ENCODE results near the gene CA9. TPM values are rescaled to one million over a fixed set of nuclear protein-coding genes. Genes with fewer than 3 reads are reported as not detected.

The CA9 gene
- total RNA-seq, 1 experiment from 2014 or later = 8.5 TPM

DNA sequence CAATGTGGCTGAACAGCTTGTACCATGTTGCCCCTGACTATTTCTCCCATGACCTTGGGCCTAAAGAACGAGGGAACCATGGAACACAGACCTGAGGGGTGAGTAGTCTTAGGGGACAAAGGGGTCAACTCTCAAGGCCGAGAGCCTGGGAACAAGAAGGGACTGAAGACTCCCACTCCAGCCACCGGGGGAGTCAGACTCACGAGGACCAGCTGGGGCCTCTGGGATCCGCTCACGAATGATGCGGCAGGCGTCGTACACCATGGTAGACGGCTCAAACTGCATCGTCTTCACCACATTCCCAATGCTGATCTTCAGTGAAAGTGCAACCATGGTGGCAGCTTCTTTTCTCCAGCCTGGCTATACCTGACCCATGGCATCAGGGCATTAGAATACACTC is 51.6 kb downstream of the CA9 start:
- ChIA-PET POLR2A (no interaction called here), CTCF (interaction anchor here (2.0 kb wide), 1 partner anchor 29 kb away, joined by 5 read pairs; no protein-coding TSS in a partner anchor), RAD21 (ENCODE audit: low non-redundant PET in 1 of 2, low total read pairs in 2 of 2, uncharacterized antibody in 2 of 2, unreplicated experiment in 2 of 2) (no interaction called here)
- no peak for ATAC-seq
- no peaks in the 10 kb centered on the region for H3K27me3 ChIP-seq (ENCODE audit: insufficient read depth, low read length)
- no peak for DNase-seq (ENCODE audit: low read depth, low spot score)
- no peak overlapping the region for H3K27ac ChIP-seq (ENCODE audit: low read depth, low read length)
- H3K9me2 ChIP-seq (ENCODE audit: insufficient read depth) = no peaks in the 10 kb centered on the region
- H3K36me3 ChIP-seq (ENCODE audit: control insufficient read depth in 1 of 2, insufficient read depth in 2 of 2, low read length in 2 of 2) = peaks cover 38 to 45% of the 10 kb centered on the region in 2 experiments
- intact Hi-C loops (cut with micrococcal nuclease) = loop anchor here (5.0 kb wide), 1 partner anchor 33 kb away; no protein-coding TSS in a partner anchor
- H3K4me1 ChIP-seq (ENCODE audit: control insufficient read depth in 1 of 2, insufficient read depth in 2 of 2, low read length in 2 of 2) = peaks cover 6 to 13% of the 10 kb centered on the region in 2 experiments; a peak in 3 of 4 replicates
- peaks cover 43% of the 10 kb centered on the region for H3K79me2 ChIP-seq (ENCODE audit: insufficient read depth, low read length)
- H4K20me1 ChIP-seq (ENCODE audit: insufficient read depth) = no peaks in the 10 kb centered on the region
- no peak overlapping the region for H2AFZ ChIP-seq (ENCODE audit: low read depth, low read length, poor library complexity, severe bottlenecking)
- no peaks in the 10 kb centered on the region for H3K9me3 ChIP-seq (ENCODE audit: control insufficient read depth in 1 of 2, insufficient read depth in 1 of 2, low read depth in 1 of 2, low read length in 2 of 2)
- H3K9ac ChIP-seq (ENCODE audit: low read length) = no peak overlapping the region
- BruUV-seq (replicated peaks) = no TSS peak
- no peak overlapping the region for H3K4me2 ChIP-seq (ENCODE audit: low read length)
- TF ChIP-seq, protein P1, sequence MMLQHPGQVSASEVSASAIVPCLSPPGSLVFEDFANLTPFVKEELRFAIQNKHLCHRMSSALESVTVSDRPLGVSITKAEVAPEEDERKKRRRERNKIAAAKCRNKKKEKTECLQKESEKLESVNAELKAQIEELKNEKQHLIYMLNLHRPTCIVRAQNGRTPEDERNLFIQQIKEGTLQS (IDR thresholded peaks at IDR 0.05) = no peak
- no peak for TF ChIP-seq POLR2A (IDR thresholded peaks at IDR 0.05; ENCODE audit: borderline replicate concordance, extremely low read depth, insufficient read depth, insufficient read length)
- TF ChIP-seq ZNF274 (IDR thresholded peaks at IDR 0.05; ENCODE audit: low read depth, low read length) = no peak
- TF ChIP-seq RAD21 (IDR thresholded peaks at IDR 0.05; ENCODE audit: low read depth) = no peak
- TF ChIP-seq SRF (IDR thresholded peaks at IDR 0.05; ENCODE audit: low read depth) = no peak
- TF ChIP-seq SIN3A (IDR thresholded peaks at IDR 0.05; ENCODE audit: low read depth) = no peak
- no peak for TF ChIP-seq SP1 (IDR thresholded peaks at IDR 0.05; ENCODE audit: low read depth)
- no peak for TF ChIP-seq CEBPB (IDR thresholded peaks at IDR 0.05; ENCODE audit: low read depth)
- no peak for TF ChIP-seq EZH2phosphoT487 (IDR thresholded peaks at IDR 0.05; ENCODE audit: borderline replicate concordance)
- TF ChIP-seq, protein P2, sequence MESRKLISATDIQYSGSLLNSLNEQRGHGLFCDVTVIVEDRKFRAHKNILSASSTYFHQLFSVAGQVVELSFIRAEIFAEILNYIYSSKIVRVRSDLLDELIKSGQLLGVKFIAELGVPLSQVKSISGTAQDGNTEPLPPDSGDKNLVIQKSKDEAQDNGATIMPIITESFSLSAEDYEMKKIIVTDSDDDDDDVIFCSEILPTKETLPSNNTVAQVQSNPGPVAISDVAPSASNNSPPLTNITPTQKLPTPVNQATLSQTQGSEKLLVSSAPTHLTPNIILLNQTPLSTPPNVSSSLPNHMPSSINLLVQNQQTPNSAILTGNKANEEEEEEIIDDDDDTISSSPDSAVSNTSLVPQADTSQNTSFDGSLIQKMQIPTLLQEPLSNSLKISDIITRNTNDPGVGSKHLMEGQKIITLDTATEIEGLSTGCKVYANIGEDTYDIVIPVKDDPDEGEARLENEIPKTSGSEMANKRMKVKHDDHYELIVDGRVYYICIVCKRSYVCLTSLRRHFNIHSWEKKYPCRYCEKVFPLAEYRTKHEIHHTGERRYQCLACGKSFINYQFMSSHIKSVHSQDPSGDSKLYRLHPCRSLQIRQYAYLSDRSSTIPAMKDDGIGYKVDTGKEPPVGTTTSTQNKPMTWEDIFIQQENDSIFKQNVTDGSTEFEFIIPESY (IDR thresholded peaks at IDR 0.05; ENCODE audit: extremely low read depth, insufficient replicate concordance, low read length) = no peak
- TF ChIP-seq ELF1 (IDR thresholded peaks at IDR 0.05; ENCODE audit: borderline replicate concordance, low read depth) = no peak
- no peak for TF ChIP-seq EZH2 (IDR thresholded peaks at IDR 0.05)
- TF ChIP-seq CBX3 (IDR thresholded peaks at IDR 0.05; ENCODE audit: low read depth) = no peak
- no peak for TF ChIP-seq ZFX (IDR thresholded peaks at IDR 0.05)
- TF ChIP-seq EGR1 (IDR thresholded peaks at IDR 0.05; ENCODE audit: low read depth) = no peak
- TF ChIP-seq, protein P3, sequence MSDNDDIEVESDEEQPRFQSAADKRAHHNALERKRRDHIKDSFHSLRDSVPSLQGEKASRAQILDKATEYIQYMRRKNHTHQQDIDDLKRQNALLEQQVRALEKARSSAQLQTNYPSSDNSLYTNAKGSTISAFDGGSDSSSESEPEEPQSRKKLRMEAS (IDR thresholded peaks at IDR 0.05) = no peak
- TF ChIP-seq JUND (IDR thresholded peaks at IDR 0.05) = no peak
- no peak for TF ChIP-seq YY1 (IDR thresholded peaks at IDR 0.05; ENCODE audit: extremely low read depth, insufficient replicate concordance, low read depth, low read length)
- H3K4me3 ChIP-seq (replicated peaks in 1 of 2; ENCODE audit: low read depth in 1 of 2, low read length in 2 of 2) = no peak overlapping the region

Data from HCT116 (cell line).